ENCODE results near the gene BPGM.

- no peak for TF ChIP-seq GATA3 (IDR thresholded peaks at IDR 0.05; ENCODE audit: low read depth, low read length)
- no peak for TF ChIP-seq GATA2 (IDR thresholded peaks at IDR 0.05; ENCODE audit: low read depth, low read length)
These were observed 59.1 kb downstream of the BPGM start for GRCh38 chr7:134705716-134706115.
